C4-2B (cell line): ENCODE measurements around the gene GBE1.

ENCODE experiments used
- H3K27ac ChIP-seq: fragments of 450-650 bp; 2 replicates; pipeline ENCODE4 v1.5.1; 2017
- ZFX ChIP-seq: fragments of 450-650 bp; IDR thresholded peaks from 2 replicates; pipeline ENCODE4 v1.6.1; 2017
- TF ChIP-seq, protein P1 (sequence below): fragments of 450-650 bp; conservative IDR thresholded peaks from 2 replicates; pipeline ENCODE4 v1.5.1; 2017; ENCODE audit warnings: mild to moderate bottlenecking

The GBE1 gene

DNA sequence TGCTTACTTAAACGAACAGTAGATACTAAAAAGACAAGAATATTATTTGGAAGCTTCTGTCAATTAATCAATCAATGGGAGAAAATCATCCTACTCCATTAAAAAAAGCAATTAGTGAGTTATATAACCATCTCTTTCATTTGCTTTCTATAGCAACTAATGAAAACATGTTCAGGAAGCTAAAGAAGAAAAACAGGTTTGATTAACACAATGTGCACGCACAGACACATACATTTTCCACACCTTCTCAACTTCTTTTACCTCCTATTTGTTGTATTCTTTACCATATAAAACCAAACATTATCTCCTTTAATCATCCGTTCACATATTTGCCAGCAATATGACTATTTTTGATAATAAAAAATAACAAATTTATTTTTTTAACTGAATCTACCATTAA is 111.3 kb downstream of the GBE1 start:
- TF ChIP-seq, protein P1, sequence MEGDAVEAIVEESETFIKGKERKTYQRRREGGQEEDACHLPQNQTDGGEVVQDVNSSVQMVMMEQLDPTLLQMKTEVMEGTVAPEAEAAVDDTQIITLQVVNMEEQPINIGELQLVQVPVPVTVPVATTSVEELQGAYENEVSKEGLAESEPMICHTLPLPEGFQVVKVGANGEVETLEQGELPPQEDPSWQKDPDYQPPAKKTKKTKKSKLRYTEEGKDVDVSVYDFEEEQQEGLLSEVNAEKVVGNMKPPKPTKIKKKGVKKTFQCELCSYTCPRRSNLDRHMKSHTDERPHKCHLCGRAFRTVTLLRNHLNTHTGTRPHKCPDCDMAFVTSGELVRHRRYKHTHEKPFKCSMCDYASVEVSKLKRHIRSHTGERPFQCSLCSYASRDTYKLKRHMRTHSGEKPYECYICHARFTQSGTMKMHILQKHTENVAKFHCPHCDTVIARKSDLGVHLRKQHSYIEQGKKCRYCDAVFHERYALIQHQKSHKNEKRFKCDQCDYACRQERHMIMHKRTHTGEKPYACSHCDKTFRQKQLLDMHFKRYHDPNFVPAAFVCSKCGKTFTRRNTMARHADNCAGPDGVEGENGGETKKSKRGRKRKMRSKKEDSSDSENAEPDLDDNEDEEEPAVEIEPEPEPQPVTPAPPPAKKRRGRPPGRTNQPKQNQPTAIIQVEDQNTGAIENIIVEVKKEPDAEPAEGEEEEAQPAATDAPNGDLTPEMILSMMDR = no peak
- no peak for TF ChIP-seq ZFX
- no peak overlapping the region for H3K27ac ChIP-seq

DNA sequence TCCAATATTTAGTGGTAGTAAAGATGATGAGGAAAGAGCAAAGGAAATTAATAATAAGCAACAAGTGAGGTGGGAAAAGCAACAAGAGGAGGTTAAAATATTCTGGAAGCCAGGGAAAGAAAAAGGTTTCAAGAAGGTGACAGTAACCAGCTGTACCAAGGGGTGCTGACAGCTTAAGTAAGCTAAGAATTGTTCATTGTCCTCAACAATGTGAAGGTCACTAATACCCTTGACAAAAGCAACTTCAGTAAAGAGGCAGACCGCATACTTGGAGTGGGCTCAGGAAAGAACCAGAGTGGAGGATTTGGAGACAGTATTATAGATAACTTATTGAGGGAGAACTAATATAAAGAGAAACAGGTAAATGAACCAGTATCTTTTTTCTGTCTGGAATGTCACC is 116.2 kb downstream of the GBE1 start:
- TF ChIP-seq, protein P1 = no peak
- no peak for TF ChIP-seq ZFX
- H3K27ac ChIP-seq = no peak overlapping the region

DNA sequence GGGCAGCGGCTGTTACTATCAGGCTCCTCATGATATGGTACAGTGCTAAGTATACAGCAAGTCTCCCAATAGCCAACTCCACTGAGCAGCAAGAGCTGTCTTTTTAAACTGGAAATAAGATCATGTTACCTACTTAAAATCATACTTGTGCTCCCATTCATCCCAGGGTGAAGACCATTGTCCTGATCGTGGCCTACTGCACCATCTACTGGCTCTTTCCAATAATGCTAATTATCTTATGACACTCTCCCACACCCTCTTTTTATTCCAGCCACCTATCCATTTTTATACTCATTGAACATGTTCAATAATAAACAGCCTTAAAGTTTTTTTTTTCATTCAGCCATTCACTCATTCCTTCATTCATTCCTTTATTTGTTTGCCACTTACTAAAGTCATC is 117.7 kb downstream of the GBE1 start:
- H3K27ac ChIP-seq = no peak overlapping the region
- TF ChIP-seq ZFX = no peak
- TF ChIP-seq, protein P1 = peak; percentile 25; the same call in 1 of the 2 replicates

DNA sequence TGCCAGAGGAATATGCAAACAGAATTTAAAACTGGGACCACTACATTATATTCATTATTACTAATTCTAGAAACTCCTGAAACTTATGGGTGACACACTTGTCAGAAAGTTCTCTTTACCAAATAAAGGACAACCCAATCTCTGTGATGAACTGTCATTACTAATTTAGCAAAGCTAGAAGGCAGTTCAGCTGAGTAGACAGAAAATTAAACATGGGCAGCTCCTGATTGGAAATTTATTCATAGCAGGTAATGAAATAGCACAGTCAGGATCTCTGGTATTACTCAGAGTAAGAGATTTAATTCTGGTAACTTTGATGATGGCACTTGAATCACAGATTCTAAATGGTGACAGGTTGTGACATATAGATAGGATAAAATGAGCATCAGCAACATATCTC is 123.0 kb downstream of the GBE1 start:
- TF ChIP-seq ZFX = no peak
- TF ChIP-seq, protein P1 = no peak
- H3K27ac ChIP-seq = no peak overlapping the region

DNA sequence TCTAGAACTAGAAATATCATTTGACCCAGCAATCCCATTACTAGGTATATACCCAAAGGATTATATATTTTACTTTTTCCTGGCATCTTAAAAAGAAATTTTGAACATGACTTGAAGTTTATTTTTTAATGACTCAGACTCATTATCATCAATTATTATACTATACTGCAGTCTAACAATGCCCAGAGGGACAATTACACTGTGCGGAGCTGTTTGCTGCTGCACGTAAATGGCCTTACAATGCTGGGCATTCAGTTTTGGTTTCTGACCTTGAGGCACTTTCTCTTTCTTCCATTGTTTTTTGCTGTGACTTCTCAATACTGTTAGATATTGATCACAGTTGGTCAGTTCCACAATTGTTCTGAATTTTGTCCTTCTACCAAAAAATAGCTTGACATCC is 128.8 kb downstream of the GBE1 start:
- no peak overlapping the region for H3K27ac ChIP-seq
- TF ChIP-seq ZFX = no peak
- TF ChIP-seq, protein P1 = no peak

DNA sequence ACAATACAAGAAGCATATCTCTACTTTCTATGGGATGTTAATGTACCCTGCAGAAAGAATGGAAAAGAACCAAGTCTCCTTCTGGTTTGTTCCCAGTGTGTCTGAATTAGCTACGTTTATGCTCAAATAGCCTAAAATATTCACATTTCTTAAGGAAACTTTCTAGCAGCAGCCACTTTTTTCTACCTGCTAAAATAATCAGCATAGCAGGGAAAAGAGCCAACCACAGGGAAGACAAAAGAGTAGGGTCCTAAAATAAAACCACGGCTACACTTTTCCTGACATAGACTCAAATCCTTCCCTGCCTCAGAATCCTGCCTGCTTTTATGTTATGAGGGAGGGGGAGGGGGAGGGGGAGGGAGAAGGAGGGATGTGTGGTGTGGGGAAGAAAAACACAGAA is 136.7 kb downstream of the GBE1 start:
- H3K27ac ChIP-seq = no peak overlapping the region
- TF ChIP-seq, protein P1 = no peak
- no peak for TF ChIP-seq ZFX

DNA sequence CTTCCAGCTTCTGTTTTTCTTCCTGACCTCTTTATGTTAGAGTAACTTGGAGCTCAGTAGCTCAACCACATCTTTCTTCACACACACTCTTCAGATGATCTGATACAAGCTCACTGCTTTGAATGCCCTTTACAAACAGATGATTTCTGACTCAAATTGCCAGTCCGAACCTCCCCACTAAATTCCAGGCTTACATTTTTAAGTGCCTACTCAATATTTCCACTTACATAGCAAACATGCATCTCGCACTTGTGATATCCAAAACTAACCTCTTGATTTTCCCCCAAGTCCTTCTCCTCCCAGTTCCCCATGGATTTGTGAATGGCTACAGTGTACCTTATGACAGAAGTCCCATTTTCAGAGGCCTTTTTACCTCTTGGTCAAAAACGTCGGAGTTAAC is 139.1 kb downstream of the GBE1 start:
- TF ChIP-seq, protein P1 = no peak
- no peak for TF ChIP-seq ZFX
- no peak overlapping the region for H3K27ac ChIP-seq
